Endometrial microvascular endothelial cells (primary cell): ENCODE data around the gene SNRPA. TPM values are rescaled to one million over a fixed set of nuclear protein-coding genes. Genes with fewer than 3 reads are reported as not detected.
"Not testable (repeated sequence)": the region's sequence is repeated elsewhere in the genome, so short reads cannot be mapped to it uniquely, and the experiment has no call there.

ENCODE experiments used
- in situ Hi-C: cut with HindIII; loops from 2 replicates; pipeline ENCODE4 v1.10.0; 2017; ENCODE audit warnings: low sequenced_read_pairs, low pct_unique_long_range_greater_than_20kb; ENCODE audit errors: inconsistent ontology term
- total RNA-seq: library from RNA; depleted of rRNA; stranded (reverse); fragments of >200 nt; gene quantifications from one replicate; pipeline ENCODE4 v1.2.3, GENCODE V29; 2015; ENCODE audit errors: inconsistent ontology term

Gene SNRPA
- total RNA-seq, 1 donor from 2014 or later: 80.3 TPM

DNA sequence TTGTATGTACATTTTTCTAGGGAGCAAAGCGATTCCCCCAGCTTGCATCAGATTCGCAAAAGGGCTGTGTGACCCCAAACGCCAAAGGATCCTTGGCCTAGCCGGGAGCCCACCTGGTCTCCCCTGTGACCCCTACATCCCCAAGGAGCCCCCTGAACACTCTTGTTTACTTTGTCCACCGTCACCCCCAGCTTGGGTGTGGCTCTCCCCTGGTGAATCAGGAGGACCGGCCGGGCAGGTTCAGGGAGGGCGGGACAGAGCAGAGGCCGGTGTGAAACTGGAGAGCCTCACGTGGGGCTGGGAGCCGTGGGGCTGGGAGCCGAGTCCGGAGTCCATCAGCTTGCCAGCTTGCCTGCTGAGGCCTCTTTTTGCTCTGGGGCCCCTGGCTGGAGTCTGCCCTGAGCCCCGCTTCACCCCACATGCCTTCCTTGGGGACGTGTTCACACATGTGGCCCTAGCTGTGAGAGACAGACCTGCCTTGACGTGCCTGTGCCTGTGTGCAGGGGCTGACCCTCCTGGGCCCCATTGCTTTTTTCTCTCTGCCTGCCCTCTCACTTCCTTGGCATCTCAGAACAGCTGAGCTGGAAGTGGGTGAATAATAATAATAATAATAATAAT is 32.1 kb upstream of the SNRPA start:
- in situ Hi-C loops: no loop called here

- in situ Hi-C loops: no loop called here
Measured at GRCh38 chr19:40719414-40719894, 31.5 kb upstream of the SNRPA start.

DNA sequence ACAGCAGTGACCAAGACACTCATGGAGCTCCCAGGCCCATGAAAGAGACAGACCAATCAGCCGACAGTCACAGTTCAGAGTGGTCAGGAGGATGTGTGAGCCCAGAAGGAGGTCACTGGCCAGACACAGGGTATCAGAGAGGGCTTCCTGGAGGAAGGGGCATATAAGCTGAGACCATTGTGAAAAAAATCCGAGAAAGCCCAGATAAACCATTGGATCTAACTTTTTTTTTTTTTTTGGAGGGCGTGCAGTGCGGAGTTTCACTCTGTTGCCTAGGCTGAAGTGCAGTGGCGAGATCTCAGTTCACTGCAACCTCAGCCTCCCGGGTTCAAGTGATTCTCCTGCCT is 29.9 kb upstream of the SNRPA start:
- in situ Hi-C loops: no loop called here

DNA sequence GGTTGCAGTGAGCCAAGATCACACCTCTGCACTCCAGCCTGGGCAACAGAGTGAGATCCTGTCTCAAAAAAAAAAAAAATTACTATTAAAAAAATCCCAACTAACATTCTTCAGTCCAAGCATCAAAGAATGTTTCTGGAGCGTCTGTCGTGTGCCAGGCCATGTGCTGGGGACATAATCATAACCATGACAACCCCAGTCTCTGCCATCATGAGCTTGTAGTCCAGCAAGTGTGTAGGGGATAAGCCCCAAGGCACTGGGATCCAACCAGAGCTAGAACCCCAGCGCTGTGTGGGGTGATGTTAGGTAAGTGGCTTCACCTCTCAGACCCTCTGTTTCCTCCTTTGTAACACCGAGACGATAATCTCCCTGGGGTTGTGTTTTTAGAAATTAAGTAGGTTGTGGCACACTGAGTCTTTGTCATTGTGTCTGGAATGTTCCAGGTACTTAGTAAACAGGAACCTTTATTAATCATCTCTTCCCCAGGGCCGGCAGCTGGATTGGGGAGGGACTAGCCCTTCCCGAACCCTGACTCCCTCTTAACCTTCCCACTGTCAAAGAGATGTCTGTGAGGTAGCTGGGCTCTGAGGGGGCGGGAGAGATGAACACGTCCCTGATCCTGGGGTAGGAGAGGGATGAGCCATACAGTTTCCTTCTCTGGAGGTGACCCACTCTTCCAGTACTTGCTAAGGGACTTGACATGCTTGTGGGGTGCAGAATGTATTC is 28.9 kb upstream of the SNRPA start:
- in situ Hi-C loops: no loop called here

GRCh38 chr19:40723661-40724254 is 27.2 kb upstream of the SNRPA start:
- in situ Hi-C loops: no loop called here

GRCh38 chr19:40724315-40724714 is 26.7 kb upstream of the SNRPA start:
- in situ Hi-C loops: no loop called here

- in situ Hi-C loops: no loop called here
Measured at GRCh38 chr19:40724855-40725254, 26.1 kb upstream of the SNRPA start.

- in situ Hi-C loops: no loop called here
Measured at GRCh38 chr19:40726279-40726678, 24.7 kb upstream of the SNRPA start.

- in situ Hi-C loops: not testable (repeated sequence)
Measured at GRCh38 chr19:40730065-40730464, 20.9 kb upstream of the SNRPA start.

DNA sequence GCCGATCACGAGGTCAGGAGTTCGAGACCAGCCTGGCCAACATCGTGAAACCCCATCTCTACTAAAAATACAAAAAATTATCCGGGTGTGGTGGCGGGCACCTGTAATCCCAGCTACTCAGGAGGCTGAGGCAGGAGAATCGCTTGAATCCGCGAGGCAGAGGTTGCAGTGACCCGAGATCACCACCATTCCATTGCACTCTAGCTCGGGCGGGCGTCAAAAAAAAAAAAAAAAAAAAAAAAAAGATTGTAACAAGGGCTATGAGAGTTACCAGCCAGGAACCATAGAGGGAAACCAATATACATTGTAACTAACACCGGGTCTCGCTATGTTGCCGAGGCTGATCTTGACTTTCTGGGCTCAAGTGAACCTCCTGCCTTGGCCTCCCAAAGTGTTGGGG is 18.7 kb upstream of the SNRPA start:
- in situ Hi-C loops: not testable (repeated sequence)

GRCh38 chr19:40733149-40733548 is 17.9 kb upstream of the SNRPA start:
- in situ Hi-C loops: no loop called here

- in situ Hi-C loops: no loop called here
Measured at GRCh38 chr19:40735013-40735771, 15.8 kb upstream of the SNRPA start.

GRCh38 chr19:40736661-40737060 is 14.3 kb upstream of the SNRPA start:
- in situ Hi-C loops: no loop called here

DNA sequence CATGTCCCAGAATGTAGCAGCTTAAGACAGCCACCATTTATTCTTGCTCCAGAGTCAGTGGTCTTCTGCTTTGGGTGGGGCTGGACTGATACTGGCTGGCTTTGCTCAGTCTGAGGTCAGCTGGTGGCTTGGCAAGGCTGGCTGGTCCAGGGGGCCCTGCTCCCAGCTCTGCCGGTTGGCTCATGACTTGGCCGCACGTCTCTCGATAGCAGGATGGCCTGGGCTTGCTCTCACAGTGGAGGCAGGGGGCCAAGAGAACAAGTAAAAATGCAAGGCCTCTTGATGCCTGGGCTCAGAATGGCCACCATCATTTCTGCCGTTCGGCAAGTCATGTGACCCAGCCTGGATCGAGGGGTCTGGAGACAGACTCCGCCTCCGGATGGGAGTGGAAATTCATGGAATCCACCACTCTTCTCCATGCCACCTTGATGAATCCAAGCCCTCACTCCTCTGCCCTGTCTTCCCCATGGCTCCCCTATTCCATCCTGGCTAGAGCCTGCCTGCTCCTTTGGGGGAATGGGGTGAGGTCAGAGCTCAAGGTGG is 13.8 kb upstream of the SNRPA start:
- in situ Hi-C loops: no loop called here

DNA sequence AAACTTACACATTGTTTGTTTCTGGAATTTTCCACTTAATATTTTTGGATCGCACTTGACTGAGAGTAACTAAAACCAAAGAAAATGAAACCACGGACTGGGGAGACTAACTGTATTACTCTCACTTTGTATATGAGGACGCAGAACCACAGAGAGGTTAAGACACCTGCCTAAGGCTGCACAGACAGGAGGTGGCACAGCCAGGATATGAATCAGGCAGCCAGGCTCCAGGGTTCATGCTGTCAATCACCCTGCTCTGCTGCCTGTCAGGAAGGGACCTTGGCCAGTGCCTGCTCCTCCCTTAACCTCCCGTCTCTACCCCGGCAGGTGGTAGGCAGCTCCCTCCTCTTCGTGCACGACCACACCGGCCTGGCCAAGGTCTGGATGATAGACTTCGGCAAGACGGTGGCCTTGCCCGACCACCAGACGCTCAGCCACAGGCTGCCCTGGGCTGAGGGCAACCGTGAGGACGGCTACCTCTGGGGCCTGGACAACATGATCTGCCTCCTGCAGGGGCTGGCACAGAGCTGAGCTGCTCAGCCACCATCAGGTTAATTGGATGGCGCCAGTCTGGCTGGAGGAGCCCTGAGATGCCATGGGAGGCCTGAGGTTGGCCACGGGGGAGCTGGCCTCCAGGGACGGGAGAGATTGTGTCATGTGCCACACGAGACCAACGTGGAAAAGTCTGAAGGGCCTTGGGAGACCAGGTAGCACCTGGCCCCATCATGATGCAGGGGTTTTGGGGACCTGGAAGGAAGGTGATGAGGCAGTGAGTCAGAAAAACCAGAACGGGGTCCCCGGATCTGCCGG is 11.8 kb upstream of the SNRPA start:
- in situ Hi-C loops: no loop called here

- in situ Hi-C loops: no loop called here
Measured at GRCh38 chr19:40739871-40740703, 10.9 kb upstream of the SNRPA start.

GRCh38 chr19:40740747-40741146 is 10.3 kb upstream of the SNRPA start:
- in situ Hi-C loops: no loop called here
